Neural cell (in vitro differentiated cells): ENCODE measurements around the gene ACSL5. TPM values are rescaled to one million over a fixed set of nuclear protein-coding genes. Genes with fewer than 3 reads are reported as not detected.

Source experiments
- H2AFZ ChIP-seq: fragments of 200-600, 300-800 bp; sonication (generic), shearing (Covaris generic); 2 replicates; pipeline ENCODE4 v1.6.0; 2014; ENCODE audit warnings: low read depth, mild to moderate bottlenecking, antibody characterized with exemption, low read length, moderate library complexity
- H3F3A ChIP-seq: fragments of 200-600 bp; shearing (Covaris generic); 2 replicates; pipeline ENCODE4 v1.6.1; 2016; ENCODE audit warnings: mild to moderate bottlenecking, moderate library complexity, mixed read lengths, antibody characterized with exemption, low read length; ENCODE audit not compliant: insufficient read depth, poor library complexity, severe bottlenecking
- H3K27ac ChIP-seq: fragments of 200-600, 300-800 bp; sonication (generic), shearing (Covaris generic); 2 replicates; pipeline ENCODE4 v1.5.1; 2014; ENCODE audit warnings: mild to moderate bottlenecking, low read length, moderate library complexity
- H3K27me3 ChIP-seq: fragments of 300-800, 200-600 bp; sonication (generic), shearing (Covaris generic); 2 replicates; pipeline ENCODE4 v1.6.0; 2014; ENCODE audit warnings: mild to moderate bottlenecking, low read depth, low read length, moderate library complexity; ENCODE audit not compliant: insufficient read depth
- H3K36me3 ChIP-seq: fragments of 300-800, 200-600 bp; sonication (generic), shearing (Covaris generic); 2 replicates; pipeline ENCODE4 v1.5.1; 2014; ENCODE audit warnings: mild to moderate bottlenecking, antibody characterized with exemption, low read length, moderate library complexity; ENCODE audit not compliant: insufficient read depth
- H3K4me2 ChIP-seq: fragments of 300-800, 200-600 bp; sonication (generic), shearing (Covaris generic); 2 replicates; pipeline ENCODE4 v1.6.0; 2014; ENCODE audit warnings: mild to moderate bottlenecking, low read length
- H3K4me3 ChIP-seq: fragments of 300-800, 200-600 bp; sonication (generic), shearing (Covaris generic); 2 replicates; pipeline ENCODE4 v1.5.1; 2014; ENCODE audit warnings: mild to moderate bottlenecking, low read length, moderate library complexity
- H3K79me2 ChIP-seq: fragments of 200-600 bp; shearing (Covaris generic); replicated peaks from 2 replicates; pipeline ENCODE4 v1.6.0; 2014; ENCODE audit warnings: mild to moderate bottlenecking, low read length, moderate library complexity; ENCODE audit not compliant: insufficient read depth
- H3K9ac ChIP-seq: fragments of 300-800, 200-600 bp; sonication (generic), shearing (Covaris generic); 2 replicates; pipeline ENCODE4 v1.6.1; 2016; ENCODE audit warnings: mild to moderate bottlenecking, low read length, mixed read lengths
- H3K9me2 ChIP-seq: fragments of 200-600 bp; shearing (Covaris generic); 2 replicates; pipeline ENCODE4 v1.6.1; 2016; ENCODE audit warnings: mild to moderate bottlenecking, low read length, mixed read lengths; ENCODE audit not compliant: insufficient read depth
- H3K9me3 ChIP-seq: fragments of 200-600, 300-800 bp; sonication (generic), shearing (Covaris generic); 2 replicates; pipeline ENCODE4 v1.6.1; 2016; ENCODE audit warnings: mild to moderate bottlenecking, mixed run types, low read length, moderate library complexity, mixed read lengths
- H4K20me1 ChIP-seq: fragments of 200-600 bp; shearing (Covaris generic); 2 replicates; pipeline ENCODE4 v1.6.1; 2016; ENCODE audit warnings: mild to moderate bottlenecking, mixed run types; ENCODE audit not compliant: insufficient read depth
- EP300 ChIP-seq: fragments of 450-650 bp; conservative IDR thresholded peaks from 2 replicates; pipeline ENCODE4 v1.6.1; 2014; ENCODE audit warnings: antibody characterized with exemption, mild to moderate bottlenecking, moderate library complexity; ENCODE audit not compliant: poor library complexity, severe bottlenecking
- EZH2 ChIP-seq: fragments of 200-600, 300-800 bp; shearing (Covaris generic), sonication (generic); IDR thresholded peaks from 2 replicates; pipeline ENCODE4 v1.6.1; 2014; ENCODE audit warnings: antibody characterized with exemption, low read length, borderline replicate concordance, mild to moderate bottlenecking; ENCODE audit not compliant: insufficient read depth, poor library complexity, severe bottlenecking
- MXI1 ChIP-seq: fragments of 450-650 bp; conservative IDR thresholded peaks from 2 replicates; pipeline ENCODE4 v1.6.1; 2014; ENCODE audit warnings: antibody characterized with exemption, mild to moderate bottlenecking; ENCODE audit not compliant: poor library complexity, severe bottlenecking
- POLR2AphosphoS5 ChIP-seq: IDR thresholded peaks from 2 replicates; pipeline ENCODE4 v1.6.1; 2012
- RAD21 ChIP-seq: fragments of 450-650 bp; conservative IDR thresholded peaks from 2 replicates; pipeline ENCODE4 v1.6.1; 2014; ENCODE audit warnings: antibody characterized with exemption, mild to moderate bottlenecking, moderate library complexity
- SMC3 ChIP-seq: fragments of 450-650 bp; conservative IDR thresholded peaks from 2 replicates; pipeline ENCODE4 v1.6.1; 2014; ENCODE audit warnings: antibody characterized with exemption, mild to moderate bottlenecking, moderate library complexity; ENCODE audit not compliant: poor library complexity
- TAF1 ChIP-seq: IDR thresholded peaks from 2 replicates; pipeline ENCODE4 v1.6.1; 2012; ENCODE audit warnings: low read depth
- polyA plus RNA-seq: library from polyadenylated mRNA; depleted of rRNA; stranded (reverse); fragments of >200 nt; gene quantifications from 2 replicates; pipeline ENCODE4 v1.2.3, GENCODE V29; 2014
- TF ChIP-seq, protein P1 (sequence below): fragments of 450-650 bp; IDR thresholded peaks from 2 replicates; pipeline ENCODE4 v1.5.1; 2014; ENCODE audit warnings: antibody characterized with exemption, mild to moderate bottlenecking, moderate library complexity; ENCODE audit not compliant: poor library complexity, severe bottlenecking
- TF ChIP-seq, protein P2 (sequence below): IDR thresholded peaks from 2 replicates; pipeline ENCODE4 v1.6.1; 2012; ENCODE audit warnings: borderline replicate concordance

ACSL5 gene
- polyA plus RNA-seq, 1 donor from 2014 or later, result not detected

DNA sequence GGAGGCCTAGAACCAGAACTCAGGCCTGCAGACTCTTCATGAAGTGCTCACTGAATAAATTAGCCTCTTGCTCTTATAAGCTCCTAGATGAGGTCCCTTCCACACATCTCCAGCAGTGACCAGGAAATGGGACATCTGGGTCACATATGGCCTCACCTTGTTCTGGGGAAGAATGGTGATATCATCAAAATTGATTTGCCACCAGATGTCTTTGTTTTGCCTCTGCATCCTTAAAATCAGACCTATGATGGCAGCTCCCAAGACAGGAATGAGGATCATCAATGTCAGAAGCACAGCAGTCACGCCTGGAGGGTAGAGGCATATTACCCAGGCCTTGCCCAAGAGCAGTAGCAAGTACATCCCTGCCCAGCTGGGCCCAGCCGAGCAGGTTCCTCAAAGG, 33.3 kb upstream of the ACSL5 start:
- Histone ChIP-seq H3K9ac (no peak overlapping the region), H3K9me3 (no peaks in the 10 kb centered on the region), H3K4me2 (no peak overlapping the region), H3K4me3 (no peak overlapping the region), H2AFZ (no peak overlapping the region), H3K9me2 (no peaks in the 10 kb centered on the region), H4K20me1 (no peaks in the 10 kb centered on the region), H3F3A (no peaks in the 10 kb centered on the region), H3K36me3 (no peaks in the 10 kb centered on the region), H3K27ac (no peak overlapping the region), H3K79me2 (no peaks in the 10 kb centered on the region), H3K27me3 (no peaks in the 10 kb centered on the region)
- TF ChIP-seq EZH2 (no peak), EP300 (no peak), TAF1 (no peak), POLR2AphosphoS5 (no peak), SMC3 (no peak), RAD21 (no peak), MXI1 (no peak)
- TF ChIP-seq, protein P1, sequence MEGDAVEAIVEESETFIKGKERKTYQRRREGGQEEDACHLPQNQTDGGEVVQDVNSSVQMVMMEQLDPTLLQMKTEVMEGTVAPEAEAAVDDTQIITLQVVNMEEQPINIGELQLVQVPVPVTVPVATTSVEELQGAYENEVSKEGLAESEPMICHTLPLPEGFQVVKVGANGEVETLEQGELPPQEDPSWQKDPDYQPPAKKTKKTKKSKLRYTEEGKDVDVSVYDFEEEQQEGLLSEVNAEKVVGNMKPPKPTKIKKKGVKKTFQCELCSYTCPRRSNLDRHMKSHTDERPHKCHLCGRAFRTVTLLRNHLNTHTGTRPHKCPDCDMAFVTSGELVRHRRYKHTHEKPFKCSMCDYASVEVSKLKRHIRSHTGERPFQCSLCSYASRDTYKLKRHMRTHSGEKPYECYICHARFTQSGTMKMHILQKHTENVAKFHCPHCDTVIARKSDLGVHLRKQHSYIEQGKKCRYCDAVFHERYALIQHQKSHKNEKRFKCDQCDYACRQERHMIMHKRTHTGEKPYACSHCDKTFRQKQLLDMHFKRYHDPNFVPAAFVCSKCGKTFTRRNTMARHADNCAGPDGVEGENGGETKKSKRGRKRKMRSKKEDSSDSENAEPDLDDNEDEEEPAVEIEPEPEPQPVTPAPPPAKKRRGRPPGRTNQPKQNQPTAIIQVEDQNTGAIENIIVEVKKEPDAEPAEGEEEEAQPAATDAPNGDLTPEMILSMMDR, result no peak
- TF ChIP-seq, protein P2, sequence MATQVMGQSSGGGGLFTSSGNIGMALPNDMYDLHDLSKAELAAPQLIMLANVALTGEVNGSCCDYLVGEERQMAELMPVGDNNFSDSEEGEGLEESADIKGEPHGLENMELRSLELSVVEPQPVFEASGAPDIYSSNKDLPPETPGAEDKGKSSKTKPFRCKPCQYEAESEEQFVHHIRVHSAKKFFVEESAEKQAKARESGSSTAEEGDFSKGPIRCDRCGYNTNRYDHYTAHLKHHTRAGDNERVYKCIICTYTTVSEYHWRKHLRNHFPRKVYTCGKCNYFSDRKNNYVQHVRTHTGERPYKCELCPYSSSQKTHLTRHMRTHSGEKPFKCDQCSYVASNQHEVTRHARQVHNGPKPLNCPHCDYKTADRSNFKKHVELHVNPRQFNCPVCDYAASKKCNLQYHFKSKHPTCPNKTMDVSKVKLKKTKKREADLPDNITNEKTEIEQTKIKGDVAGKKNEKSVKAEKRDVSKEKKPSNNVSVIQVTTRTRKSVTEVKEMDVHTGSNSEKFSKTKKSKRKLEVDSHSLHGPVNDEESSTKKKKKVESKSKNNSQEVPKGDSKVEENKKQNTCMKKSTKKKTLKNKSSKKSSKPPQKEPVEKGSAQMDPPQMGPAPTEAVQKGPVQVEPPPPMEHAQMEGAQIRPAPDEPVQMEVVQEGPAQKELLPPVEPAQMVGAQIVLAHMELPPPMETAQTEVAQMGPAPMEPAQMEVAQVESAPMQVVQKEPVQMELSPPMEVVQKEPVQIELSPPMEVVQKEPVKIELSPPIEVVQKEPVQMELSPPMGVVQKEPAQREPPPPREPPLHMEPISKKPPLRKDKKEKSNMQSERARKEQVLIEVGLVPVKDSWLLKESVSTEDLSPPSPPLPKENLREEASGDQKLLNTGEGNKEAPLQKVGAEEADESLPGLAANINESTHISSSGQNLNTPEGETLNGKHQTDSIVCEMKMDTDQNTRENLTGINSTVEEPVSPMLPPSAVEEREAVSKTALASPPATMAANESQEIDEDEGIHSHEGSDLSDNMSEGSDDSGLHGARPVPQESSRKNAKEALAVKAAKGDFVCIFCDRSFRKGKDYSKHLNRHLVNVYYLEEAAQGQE, result no peak

DNA sequence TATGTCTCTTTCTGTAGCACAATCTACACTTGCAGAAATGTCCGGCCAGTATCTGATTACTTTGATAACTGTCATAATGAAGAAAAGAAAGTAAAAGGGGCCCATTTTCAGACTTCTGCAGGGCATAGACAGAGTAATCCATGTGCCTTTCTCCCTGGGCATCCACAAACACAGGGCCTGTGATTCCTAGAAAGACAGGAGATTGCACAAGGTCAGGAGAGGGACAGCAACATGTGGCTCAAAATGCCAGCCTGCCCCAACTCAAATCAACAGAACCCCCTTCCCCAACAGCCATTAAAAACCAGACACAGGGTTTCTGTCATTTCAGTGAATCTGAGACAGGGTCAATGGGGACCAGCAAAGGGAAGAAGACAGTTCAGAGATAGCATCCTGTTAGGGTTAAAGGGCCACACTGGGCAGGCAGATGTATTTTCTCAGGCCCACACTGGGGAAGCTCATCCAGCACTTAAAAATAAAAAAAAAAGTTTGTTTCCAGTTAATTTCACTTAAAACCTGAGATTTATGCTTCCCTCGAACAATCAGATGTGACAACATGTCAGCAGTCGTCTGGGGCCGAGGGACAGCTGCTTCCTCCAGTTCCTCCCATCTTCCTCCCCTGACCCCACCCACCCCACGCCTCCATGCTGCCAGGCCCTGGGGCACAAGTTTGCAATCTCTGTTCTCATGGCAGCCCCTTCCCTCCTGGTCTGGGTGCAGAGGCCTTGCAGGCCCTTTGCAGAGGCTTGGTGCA, 30.7 kb upstream of the ACSL5 start:
- no peak overlapping the region for H3K9ac ChIP-seq
- H3K9me3 ChIP-seq, result no peaks in the 10 kb centered on the region
- no peaks in the 10 kb centered on the region for H3K27me3 ChIP-seq
- H3K79me2 ChIP-seq, result no peaks in the 10 kb centered on the region
- H3K27ac ChIP-seq, result no peak overlapping the region
- no peak overlapping the region for H3K4me2 ChIP-seq
- TF ChIP-seq EP300, result no peak
- TF ChIP-seq POLR2AphosphoS5, result no peak
- no peak for TF ChIP-seq RAD21
- TF ChIP-seq, protein P2, result no peak
- no peak for TF ChIP-seq EZH2
- TF ChIP-seq, protein P1, result no peak
- TF ChIP-seq SMC3, result no peak
- TF ChIP-seq MXI1, result no peak
- no peak for TF ChIP-seq TAF1
- H3K4me3 ChIP-seq, result no peak overlapping the region
- no peaks in the 10 kb centered on the region for H3F3A ChIP-seq
- H2AFZ ChIP-seq, result no peak overlapping the region
- H4K20me1 ChIP-seq, result no peaks in the 10 kb centered on the region
- H3K9me2 ChIP-seq, result no peaks in the 10 kb centered on the region
- H3K36me3 ChIP-seq, result no peaks in the 10 kb centered on the region
